GM12892 (cell line): ENCODE measurements around the gene RWDD4. TPM values are rescaled to one million over a fixed set of nuclear protein-coding genes. Genes with fewer than 3 reads are reported as not detected.

ENCODE experiments used
- DNase-seq: peaks from one replicate; pipeline ENCODE4 v3.0.0; 2011; ENCODE audit not compliant: insufficient read length
- FAIRE-seq: peaks from 2 replicates; lab custom pipeline; 2011; peaks lifted over from hg19 to GRCh38; lab: Jason Lieb, UNC
- POLR2A ChIP-seq: IDR thresholded peaks from 2 replicates; pipeline ENCODE4 v1.6.1; 2011; ENCODE audit warnings: low read depth, low read length, control low read depth
- POLR2AphosphoS5 ChIP-seq: IDR thresholded peaks from 2 replicates; pipeline ENCODE4 v1.6.1; 2011; ENCODE audit warnings: low read depth, low read length, control low read depth
- TAF1 ChIP-seq: IDR thresholded peaks from 2 replicates; pipeline ENCODE4 v1.6.1; 2011; ENCODE audit warnings: low read depth, mild to moderate bottlenecking, control low read depth, low read length, borderline replicate concordance
- polyA plus RNA-seq: library from polyadenylated mRNA; unstranded; fragments of >200 nt; gene quantifications from one replicate; pipeline ENCODE4 v1.2.1, GENCODE V29; 2012; ENCODE audit warnings: missing spikeins, inconsistent platforms; ENCODE audit not compliant: missing spikeins

RWDD4 gene
- polyA plus RNA-seq, result 19.4 TPM

DNA sequence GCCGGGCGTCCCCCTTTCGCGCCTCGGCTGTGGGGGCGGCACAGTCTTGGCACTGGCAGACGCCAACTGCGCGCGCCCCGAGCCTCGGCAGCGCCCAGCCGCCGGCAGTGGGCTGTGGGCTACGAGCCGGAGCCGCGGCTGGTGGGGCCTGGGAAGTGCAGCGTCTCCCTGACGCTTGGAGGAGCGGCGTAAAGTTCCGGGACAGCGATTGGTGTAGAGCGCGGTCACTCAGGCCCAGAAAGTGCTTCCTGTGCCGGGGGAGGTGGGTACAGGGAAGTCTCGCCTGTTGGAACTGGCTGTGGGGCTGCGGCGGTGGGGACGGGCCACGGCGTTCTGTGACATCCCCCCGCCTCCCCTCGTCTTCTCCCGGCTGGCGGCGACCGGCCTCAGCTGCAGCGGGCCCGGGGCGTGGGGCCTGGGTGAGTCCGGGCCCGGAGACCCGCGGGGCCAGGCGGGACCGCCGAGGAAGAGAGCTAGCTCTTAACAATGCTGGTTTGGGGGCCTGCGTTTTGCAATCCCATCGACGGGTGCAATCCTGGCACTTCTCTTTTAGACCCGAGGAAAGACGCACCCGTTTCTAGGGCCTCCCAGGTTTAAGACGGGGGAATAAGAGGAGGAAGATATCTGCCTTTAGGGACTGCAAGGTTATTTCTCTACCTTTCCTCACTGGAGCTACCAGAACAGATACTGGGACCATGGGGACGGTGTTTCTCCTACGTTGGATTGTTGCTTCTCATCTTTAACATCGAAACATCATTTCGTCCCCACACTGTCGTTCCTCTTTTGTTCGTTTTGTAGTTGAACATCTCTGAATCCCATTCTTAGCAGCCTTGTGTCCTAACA, at the start of gene RWDD4, which contains the start of gene TRAPPC11:
Gene RWDD4 (minus strand): TSS at position 157 of the 843 bp plus-strand sequence. CDS start 233 bp downstream, outside the sequence.
Gene TRAPPC11 (plus strand): TSS at position 265 of the 843 bp plus-strand sequence. CDS start 4,575 bp downstream, outside the sequence.
- DNase-seq (peak; percentile 94), FAIRE-seq (peak; percentile 93)

DNA sequence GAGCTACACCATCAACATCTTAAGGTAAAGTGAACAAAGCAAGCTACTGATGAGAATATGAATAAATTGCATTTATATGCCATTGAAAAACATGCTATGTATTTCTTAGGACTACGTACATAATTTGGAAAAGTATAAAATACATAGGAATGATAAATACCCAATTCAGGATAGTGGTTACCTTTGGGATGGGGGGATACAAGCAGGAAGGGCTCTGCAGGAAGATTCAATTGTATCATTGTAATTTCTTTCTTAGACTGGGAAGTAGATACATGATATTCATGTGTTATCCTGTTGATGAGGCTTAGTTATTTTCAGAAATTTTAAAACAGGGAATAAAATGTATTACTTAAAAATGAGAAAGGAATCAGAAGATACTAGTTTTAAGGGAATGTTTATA, 43.5 kb upstream of the RWDD4 start:
- DNase-seq (no peak), FAIRE-seq (no peak)
- TF ChIP-seq POLR2AphosphoS5 (no peak), TAF1 (no peak), POLR2A (no peak)

More for the DNA sequence above, at the start of gene RWDD4, which contains the start of gene TRAPPC11:
- TF ChIP-seq TAF1, result peak; percentile 12; the same call in 1 of the 2 replicates
- TF ChIP-seq POLR2A, result peak; percentile 52; the same call in 1 of the 2 replicates
- TF ChIP-seq POLR2AphosphoS5, result peak; percentile 30; the same call in 1 of the 2 replicates

DNA sequence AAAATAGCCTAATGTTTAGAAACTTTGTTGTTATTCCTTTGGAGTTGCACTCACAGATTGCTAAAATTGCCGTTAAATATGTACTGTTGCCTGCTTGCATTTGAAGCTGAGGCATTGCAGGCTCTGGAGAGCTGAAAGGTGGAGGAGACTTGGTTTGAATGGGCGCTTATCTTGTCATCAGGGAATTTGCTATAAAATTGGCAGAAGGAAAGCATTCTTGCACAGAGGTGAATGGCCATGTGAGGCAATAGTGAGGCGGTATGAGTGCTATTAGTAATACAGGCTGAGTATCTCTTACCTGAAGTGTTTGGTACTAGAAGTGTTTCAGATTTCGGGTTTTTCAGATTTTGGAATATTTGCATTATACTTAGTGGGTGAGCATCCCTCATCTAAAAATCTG, 41.4 kb upstream of the RWDD4 start:
- TF ChIP-seq POLR2A (no peak), TAF1 (no peak), POLR2AphosphoS5 (no peak)
- FAIRE-seq, result no peak
- no peak for DNase-seq

DNA sequence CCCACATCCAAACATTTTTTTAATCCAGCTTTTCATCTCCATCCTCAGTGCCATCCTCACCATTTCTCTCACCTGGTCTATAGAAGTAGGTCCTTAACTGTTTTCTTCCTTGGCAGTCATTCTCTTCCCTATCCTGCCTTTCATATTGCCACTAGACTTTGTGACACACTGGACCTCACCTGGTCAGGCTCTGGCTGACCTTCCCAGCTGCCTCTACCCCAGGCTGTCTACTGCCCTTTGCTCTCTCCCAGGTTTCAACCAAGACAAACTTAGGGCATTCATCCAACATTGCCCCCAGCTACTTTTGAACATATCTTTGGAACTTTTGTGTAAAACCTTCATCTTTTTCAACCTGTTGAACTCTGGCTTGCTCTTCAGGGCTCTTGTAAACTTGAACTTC, 39.9 kb upstream of the RWDD4 start:
- DNase-seq (no peak), FAIRE-seq (no peak)
- TF ChIP-seq POLR2AphosphoS5 (no peak), TAF1 (no peak), POLR2A (no peak)

DNA sequence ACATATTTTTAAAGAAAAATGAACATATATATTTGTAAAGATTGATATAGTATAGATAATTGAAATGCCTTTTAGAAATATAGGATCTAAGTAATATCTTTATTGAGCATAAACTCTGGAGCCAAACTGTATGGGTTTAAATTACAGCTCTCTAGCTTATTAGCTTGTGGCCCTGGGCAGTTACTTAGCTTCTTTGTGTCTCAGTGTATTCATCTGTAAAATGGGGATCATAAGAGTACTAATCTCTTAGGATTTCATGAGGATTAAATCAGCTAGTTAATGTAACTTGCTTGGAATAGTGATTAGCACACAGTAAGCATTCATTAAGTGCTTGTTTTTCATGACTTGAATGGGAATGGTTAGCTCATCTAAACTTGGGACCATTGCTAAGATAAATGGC, 32.9 kb upstream of the RWDD4 start:
- FAIRE-seq (no peak), DNase-seq (no peak)
- TF ChIP-seq TAF1 (no peak), POLR2A (no peak), POLR2AphosphoS5 (no peak)

DNA sequence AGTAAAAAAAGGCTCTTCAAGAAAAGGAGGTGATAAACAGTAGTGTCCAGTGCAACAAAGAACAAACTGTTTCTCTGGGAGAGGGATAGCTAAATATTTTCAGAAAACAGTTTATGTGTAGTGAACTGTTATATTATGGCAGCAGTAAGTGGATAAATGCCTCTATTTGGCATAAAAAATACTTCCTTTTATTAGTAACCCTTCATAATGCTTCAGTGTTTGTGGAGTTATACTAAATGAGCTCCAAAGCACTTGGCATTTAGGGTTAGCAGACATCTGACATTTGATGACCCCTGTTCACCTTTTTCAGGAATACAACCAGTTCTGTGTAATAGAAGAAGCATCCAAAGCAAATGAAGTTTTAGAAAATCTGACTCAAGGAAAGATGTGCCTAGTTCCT, 32.0 kb upstream of the RWDD4 start:
- DNase-seq (no peak), FAIRE-seq (no peak)
- TF ChIP-seq POLR2A, result no peak
- TF ChIP-seq TAF1, result no peak
- no peak for TF ChIP-seq POLR2AphosphoS5

DNA sequence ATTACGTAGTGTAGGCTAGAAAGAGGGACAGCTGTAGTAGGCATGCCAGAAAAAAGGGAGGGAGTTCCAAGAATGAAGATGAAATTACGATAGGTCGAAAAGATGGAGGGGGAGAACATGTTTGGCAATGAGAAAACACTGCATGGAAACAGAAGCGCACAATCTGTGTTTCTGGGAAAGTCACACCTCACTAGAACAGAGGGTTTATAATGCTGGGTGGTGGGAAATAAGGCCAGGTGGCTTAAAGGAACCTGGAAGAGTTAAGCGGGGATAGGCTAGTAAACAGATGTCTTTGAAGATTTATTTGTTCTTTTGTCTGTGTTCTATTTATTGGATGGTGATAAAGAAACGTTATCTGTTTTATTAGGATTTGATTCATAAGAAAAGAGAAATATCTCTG, 29.2 kb upstream of the RWDD4 start:
- TF ChIP-seq TAF1, result no peak
- no peak for TF ChIP-seq POLR2AphosphoS5
- no peak for TF ChIP-seq POLR2A
- peak; percentile 58 for FAIRE-seq
- no peak for DNase-seq

DNA sequence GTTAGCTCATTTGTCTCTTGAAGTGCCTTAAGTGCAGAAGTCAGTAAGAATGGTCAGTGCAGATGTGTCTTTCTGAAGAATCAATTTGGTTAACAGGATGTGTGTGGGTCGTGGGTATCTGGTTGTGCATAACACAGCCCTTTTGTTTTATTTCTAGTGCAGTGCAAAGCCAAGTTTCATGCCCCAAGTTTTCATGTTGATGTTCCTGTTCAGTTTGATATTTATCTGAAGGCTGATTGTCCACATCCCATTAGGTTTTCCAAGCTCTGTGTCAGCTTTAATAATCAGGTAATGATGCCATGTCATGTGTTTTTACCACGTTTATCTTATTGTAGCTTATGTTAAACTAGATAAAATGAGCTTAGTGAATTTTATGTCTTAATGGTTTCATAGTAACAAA, 27.5 kb upstream of the RWDD4 start:
- DNase-seq (no peak), FAIRE-seq (peak; percentile 75)
- TF ChIP-seq POLR2A (no peak), TAF1 (no peak), POLR2AphosphoS5 (no peak)

DNA sequence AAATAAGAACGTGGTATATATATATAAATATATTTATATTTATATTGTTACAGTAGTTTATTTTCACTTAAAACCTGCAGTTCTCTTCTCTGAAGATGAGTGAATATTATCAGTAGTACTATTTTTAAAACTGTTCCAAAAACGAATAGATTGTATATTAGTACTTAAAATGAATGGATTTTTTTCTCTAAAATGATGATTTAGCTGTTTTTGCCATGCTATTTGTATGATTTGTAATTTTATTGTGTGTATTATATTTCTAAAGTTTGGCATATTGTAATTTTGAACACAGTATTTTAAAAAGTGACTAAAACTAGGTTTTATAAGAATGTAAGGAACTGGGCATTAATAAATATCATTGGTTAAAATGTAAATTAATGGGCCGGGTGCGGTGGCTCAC, 22.1 kb upstream of the RWDD4 start:
- TF ChIP-seq TAF1 (no peak), POLR2AphosphoS5 (no peak), POLR2A (no peak)
- FAIRE-seq, result no peak
- no peak for DNase-seq

DNA sequence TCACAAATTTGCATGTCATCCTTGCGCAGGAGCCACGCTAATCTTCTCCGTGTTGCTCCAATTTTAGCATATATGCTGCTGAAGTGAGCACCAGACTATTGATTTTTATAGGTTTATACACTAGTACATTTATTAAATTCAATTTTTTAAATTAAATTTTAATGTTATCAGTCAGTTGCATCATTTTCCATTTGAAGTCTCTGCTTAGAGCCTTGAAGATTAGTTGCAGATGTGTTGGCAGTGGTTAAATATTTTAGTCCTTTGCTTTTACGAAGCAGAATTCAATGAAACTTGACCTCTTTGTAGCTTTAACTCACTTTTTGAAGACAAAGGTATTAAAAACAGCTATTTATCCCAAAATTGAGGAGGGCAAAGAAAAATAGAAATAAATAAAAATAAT, 16.6 kb upstream of the RWDD4 start:
- FAIRE-seq (no peak), DNase-seq (no peak)
- TF ChIP-seq TAF1, result no peak
- no peak for TF ChIP-seq POLR2AphosphoS5
- TF ChIP-seq POLR2A, result no peak

DNA sequence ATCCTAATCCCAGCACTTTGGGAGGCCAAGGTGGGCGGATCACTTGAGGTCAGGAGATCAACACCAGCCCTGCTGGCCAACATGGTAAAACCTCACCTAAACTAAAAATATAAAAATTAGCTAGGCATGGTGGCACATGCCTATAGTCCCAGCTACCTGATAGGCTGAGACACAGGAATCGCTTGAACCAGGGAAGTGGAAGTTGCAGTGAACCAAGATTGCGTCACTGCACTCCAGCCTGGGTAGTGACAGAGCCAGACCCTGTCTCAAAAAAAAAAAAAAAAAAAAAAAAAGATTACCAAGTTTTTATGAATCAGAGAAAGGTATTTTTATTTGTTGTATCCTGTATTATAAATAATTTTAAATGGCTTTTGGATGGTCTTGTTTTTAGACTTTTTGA, 15.2 kb upstream of the RWDD4 start:
- no peak for FAIRE-seq
- DNase-seq, result no peak
- no peak for TF ChIP-seq POLR2A

DNA sequence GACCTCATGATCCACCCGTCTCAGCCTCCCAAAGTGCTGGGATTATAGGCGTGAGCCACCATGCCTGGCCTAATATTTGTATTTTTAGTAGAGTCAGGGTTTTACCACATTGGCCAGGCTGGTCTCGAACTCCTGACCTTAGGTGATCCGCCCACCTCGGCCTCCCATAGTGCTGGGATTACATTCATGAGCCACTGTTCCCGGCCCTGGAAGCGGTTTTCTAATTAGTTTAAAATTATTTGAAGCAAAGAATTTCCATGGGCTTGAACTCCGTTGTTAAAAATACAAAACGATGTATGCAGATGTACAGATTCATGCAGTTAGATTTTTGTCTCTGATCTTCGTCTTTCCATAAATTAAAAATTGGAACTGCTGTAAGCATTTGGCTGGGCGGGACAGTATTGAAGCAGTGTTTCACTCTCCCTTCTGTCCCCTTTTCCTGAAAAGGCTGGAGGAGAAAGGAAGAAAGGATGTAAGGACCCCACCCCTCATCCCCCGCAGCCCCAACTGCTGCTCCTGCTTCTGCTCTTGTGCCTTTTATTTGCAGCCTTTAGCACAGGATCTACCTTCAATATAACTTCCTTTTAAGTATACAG, 12.1 kb upstream of the RWDD4 start:
- FAIRE-seq, result no peak
- DNase-seq, result no peak
- TF ChIP-seq TAF1, result no peak
- TF ChIP-seq POLR2A, result no peak
- TF ChIP-seq POLR2AphosphoS5, result no peak

DNA sequence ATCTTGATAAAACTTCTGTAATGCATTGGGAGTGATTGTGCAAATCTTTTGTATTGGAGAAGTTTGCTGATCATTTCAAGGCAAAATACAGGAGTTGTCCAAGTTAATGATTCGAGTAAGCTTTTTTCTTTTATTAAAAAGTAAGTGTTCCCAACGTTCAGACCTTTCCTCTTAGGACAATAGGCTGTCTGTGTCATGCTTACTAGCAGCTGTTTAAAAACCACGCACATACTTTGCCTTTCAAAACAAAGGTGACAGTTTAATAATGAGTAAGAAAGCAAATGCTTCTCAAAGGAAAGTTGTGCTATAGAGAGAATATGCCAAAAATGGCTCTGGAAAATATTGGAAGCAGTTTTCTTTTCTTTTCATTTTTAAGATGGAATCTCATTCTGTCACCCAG, 11.3 kb upstream of the RWDD4 start:
- FAIRE-seq (no peak), DNase-seq (no peak)
- TF ChIP-seq TAF1, result no peak
- no peak for TF ChIP-seq POLR2AphosphoS5
- TF ChIP-seq POLR2A, result no peak
